D721Med (cell line): ENCODE data around the gene PAPOLB.

Experiments used
- DNase-seq: peaks from one replicate; pipeline ENCODE4 v3.0.0; 2011; ENCODE audit warnings: low spot score; ENCODE audit not compliant: insufficient read length
- FAIRE-seq: peaks from 2 replicates; lab custom pipeline; 2011; peaks lifted over from hg19 to GRCh38; lab: Jason Lieb, UNC
- TF ChIP-seq, protein P1 (sequence below): IDR thresholded peaks from 2 replicates; pipeline ENCODE4 v1.5.1; 2012; ENCODE audit warnings: mild to moderate bottlenecking, control low read depth; ENCODE audit not compliant: insufficient read depth; ENCODE audit errors: missing control alignments

Gene PAPOLB

DNA sequence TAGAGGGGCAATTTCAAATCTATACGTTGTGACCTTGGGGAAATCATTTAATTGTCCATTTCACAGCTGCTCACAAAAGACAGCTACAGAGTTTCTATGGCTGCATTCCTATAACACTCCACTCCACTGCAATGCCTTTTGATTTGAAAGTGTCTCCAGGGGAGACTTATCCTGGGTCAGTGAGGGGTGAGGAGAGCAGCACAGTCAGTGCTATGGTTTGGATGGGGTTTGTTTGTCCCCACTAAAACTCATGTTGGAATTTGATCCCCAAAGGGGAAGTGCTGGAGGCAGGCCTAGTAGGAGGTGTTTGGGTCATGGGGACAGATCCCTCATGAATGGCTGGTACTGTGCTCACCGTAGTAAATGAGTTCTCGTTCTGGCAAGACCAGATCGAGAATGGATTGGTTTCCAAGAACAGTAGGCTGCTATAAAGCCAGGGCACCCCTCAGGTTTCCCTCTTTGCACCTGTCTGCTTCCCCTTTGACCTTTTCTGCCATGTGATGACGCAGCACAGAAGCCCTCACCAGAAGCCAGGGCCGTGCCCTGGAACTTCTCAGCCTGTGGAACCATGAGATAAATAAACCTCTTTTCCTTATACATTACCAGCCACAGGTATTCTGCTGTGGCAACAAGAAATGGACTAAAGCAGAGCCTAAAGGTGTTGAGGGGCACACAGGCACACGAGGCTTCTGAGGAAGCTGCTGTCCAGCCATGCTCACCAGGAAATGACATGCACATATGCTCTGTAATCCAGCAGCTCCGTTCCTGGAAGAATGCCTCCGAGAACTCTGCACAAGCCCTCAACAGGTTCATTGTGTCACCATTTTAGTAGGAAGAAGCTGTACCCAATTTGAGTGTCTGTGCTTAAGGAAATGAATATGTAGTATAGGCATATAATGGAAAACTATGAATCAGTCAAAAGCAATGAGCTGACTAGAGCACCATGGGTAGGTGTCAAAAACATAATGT lies 5.0 kb upstream of the PAPOLB start:
- DNase-seq, result no peak
- TF ChIP-seq, protein P1, sequence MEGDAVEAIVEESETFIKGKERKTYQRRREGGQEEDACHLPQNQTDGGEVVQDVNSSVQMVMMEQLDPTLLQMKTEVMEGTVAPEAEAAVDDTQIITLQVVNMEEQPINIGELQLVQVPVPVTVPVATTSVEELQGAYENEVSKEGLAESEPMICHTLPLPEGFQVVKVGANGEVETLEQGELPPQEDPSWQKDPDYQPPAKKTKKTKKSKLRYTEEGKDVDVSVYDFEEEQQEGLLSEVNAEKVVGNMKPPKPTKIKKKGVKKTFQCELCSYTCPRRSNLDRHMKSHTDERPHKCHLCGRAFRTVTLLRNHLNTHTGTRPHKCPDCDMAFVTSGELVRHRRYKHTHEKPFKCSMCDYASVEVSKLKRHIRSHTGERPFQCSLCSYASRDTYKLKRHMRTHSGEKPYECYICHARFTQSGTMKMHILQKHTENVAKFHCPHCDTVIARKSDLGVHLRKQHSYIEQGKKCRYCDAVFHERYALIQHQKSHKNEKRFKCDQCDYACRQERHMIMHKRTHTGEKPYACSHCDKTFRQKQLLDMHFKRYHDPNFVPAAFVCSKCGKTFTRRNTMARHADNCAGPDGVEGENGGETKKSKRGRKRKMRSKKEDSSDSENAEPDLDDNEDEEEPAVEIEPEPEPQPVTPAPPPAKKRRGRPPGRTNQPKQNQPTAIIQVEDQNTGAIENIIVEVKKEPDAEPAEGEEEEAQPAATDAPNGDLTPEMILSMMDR, result no peak
- no peak for FAIRE-seq

DNA sequence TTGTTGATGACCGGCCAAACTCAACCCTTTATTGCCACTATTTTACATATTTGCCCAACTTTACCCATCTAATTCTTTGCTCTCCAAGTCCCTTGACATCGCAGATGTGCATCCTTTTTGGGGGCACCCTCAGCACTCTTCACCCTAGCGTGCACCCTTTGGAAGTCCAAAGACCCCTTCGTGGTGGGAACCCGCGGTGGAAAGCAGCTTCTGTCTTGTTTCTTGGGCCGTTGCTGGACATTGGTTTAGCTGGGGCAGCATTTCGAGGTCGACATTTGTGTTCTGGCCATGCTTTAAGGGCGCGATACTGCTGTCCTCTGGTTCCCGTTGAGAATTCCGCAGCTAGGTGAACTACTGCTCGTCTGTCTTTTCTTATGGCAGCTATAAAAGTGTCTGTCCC lies 326 bp upstream of the PAPOLB start:
- TF ChIP-seq, protein P1, result no peak
- no peak for FAIRE-seq

GRCh38 chr7:4861227-4861626 lies 603 bp downstream of the PAPOLB start:
- no peak for DNase-seq
- TF ChIP-seq, protein P1, result no peak
- no peak for FAIRE-seq

More for the DNA sequence above, 326 bp upstream of the PAPOLB start:
- no peak for DNase-seq

DNA sequence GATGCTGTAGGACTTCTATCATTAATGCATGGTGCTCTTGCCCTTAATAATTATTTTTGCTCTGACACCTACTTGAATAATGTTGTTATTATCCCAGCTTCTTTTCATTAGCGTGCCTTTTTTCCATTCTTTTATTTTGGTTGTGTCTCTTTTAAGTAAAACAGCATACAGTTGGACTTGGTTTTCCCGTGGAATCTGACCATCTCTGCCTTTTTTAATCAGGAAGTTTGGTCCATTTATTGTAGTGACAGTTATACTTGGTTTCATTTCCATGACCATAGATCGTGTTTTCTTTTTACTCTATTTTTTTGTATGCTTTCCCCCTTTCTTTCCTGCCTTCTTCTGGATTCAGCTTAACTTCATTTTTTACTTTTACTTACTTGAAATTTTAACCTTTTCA lies 4.6 kb downstream of the PAPOLB start:
- TF ChIP-seq, protein P1, result no peak
- no peak for FAIRE-seq
- no peak for DNase-seq

DNA sequence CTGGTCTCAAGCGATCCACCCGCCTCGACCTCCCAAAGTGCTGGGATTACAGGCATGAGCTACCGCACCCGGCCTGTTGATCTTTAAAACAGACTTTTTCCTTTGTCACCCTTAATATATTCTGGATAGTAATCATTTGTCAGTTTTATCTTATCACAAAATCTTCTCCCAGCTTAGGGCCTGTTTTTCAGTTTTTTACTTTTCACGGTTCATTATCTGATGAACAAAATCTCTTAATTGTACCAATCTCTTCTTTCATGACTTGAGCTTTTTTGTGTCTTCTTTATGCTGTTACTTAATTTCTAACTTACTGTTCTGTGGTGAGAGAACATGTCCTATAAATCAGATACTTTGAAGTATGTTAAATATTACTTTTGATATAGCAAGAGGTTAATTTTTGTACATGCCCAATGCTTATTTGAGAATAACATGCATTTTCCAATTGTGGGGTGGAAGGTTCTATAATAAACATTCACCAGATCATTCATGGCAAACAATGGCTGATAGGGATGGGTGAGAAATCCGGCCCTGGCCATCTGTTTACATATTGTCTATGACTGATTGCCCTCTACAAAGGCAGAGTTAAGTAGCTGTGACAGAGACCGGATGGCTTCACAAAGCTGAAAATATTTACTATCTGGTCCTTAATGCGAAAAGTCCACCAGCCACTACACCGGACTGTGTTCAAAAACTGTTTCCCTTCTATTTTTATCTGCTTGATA lies 5.3 kb downstream of the PAPOLB start:
- TF ChIP-seq, protein P1, result no peak
- peak; percentile 87 for FAIRE-seq
- no peak for DNase-seq

DNA sequence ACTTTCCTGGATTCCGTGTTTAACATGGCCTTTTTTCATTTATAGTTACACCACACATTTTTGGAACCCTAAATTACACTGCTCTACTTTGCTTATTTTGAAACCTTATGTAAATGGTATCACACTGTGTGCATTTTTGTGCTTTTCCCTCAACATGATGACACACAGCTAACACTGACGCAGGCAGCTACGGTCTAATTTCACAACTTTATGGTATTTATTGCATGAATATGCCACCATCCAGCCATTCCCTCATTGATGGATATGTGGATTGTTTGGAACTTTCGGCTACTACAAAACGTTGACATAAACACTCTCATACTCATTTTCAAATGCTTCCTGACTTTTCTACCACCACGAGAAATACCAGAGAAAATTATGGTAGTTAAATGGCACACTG lies 6.9 kb downstream of the PAPOLB start:
- FAIRE-seq (no peak), DNase-seq (no peak)
- TF ChIP-seq, protein P1, result no peak
